Activated CD4-positive, alpha-beta T cell treated with anti-CD3 and anti-CD28 coated beads for 24 hours (primary cell): ENCODE data around the gene NLGN2.
"Not testable (repeated sequence)": the region's sequence is repeated elsewhere in the genome, so short reads cannot be mapped to it uniquely, and the experiment has no call there.

Experiments used
- DNase-seq, 2 donors: peaks; one replicate each; pipeline ENCODE4 v3.0.0-alpha.2; 2020; ENCODE audit warnings: low read depth in 2 of 2

NLGN2 gene

DNA sequence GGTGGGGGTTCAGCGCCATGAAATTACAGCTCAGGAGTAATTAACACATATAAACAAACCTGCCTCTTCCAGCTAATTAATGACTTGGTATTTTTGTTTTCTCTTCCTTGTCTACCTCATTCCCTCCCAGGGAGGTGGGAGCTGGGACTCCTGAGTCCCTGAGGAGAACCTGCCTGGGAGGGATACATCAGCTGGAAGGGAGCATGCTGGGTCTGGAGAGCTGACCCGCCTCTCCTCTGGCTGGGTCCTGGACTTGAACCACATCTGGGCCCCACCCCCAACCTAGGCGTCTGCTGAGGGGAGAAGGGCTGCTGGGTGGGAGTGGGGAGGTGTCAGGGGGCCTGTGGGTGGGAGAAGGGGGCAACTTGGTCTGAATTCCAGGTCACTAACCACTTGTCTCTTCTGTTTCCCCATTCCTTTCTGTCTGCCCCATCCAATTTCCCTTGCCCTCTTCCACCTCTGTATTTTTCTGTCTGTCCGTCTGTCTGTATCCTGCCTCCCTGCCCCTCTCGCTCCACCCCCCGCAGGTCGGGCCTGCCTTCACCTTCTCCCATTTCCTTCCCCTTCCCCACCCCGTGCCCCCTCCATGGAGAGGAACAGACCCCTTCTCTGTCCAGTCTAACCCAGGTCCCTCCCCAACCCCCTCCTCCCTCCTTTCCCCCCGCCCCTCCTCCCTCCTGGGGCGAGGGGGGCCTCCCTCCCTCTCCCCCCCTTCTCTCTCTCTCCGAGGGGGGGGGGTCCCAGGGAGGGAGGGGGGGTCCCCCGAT, at the start of gene NLGN2:
Gene NLGN2 (plus strand): TSS at position 361 of the 767 bp plus-strand sequence. CDS start 411 bp downstream, outside the sequence.
- no peak for DNase-seq

DNA sequence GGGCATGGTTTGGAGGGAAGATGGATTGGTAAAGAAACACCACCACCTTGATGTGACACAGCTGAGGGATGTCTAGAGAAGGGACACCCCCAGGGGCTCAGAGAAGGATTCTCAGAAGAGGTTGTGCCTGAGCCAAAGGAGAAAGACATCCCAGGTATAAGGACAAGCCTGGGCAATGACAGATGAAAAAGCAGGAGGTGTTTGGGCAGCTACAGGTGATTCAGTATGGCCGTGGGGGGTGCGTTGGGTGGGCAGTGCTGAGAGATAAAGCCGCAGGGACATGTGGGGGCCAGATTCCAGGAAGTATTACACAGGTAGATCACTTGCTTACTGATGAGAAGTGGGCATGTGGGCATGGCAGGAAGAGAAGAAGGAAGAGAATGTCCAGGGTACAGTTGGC, 45.7 kb upstream of the NLGN2 start:
- no peak for DNase-seq

DNA sequence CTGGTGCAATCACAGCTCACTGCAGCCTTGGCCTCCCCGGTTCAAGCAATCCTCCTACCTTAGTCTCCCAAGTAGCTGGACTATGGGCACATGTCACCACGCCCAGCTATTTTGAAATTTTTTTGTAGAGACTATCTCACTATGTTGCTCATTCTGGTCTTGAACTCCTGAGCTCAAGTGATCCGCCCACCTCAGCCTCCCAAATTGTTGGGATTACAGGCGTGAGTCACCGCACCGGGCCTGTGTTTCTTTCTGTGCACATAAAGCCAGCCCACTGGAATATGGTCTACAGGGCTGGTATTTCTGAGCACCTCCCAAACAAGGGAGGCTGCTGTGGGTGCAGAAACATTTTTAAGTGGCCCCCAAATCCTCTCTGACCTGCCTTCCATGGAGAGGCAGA, 44.3 kb upstream of the NLGN2 start:
- DNase-seq, result no peak

DNA sequence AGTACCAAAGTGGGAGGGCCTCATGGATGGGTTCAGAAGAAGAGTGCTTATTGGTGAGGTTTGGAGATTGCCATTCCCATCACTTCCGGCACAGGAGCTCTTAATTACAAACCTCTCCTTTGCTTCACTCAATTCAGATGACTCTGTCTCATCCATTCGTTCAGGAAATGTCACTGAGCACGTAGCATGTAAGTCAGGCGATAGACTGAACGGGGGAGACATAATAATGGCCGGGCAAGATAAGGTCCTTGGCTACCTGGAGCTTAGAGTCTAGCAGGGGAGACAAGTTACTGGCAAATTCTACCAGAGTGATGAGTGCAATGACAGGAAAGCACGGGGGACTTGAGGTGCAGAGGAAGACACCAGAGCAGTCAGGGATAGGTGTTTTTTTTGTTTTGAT, 41.7 kb upstream of the NLGN2 start:
- DNase-seq, result not testable (repeated sequence)

DNA sequence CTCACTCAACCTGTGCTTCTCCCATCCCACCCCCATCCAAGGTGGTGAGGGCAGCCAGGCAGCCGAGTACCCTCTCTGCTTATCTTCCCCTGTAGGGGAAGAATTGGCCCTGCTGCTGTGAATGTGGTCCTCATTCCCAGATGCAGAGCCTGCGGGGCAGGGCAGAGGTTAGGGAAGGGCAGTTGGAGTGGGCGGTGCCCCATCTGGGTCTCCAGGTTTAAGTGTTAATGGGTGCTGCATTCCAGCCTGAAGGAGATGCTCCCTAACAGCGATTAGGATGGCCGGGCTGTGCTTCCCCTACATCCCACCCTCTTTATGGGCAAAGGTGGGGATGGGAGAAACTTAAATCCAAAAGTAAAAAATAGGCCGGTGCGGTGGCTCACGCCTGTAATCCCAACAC, 40.6 kb upstream of the NLGN2 start:
- no peak for DNase-seq

DNA sequence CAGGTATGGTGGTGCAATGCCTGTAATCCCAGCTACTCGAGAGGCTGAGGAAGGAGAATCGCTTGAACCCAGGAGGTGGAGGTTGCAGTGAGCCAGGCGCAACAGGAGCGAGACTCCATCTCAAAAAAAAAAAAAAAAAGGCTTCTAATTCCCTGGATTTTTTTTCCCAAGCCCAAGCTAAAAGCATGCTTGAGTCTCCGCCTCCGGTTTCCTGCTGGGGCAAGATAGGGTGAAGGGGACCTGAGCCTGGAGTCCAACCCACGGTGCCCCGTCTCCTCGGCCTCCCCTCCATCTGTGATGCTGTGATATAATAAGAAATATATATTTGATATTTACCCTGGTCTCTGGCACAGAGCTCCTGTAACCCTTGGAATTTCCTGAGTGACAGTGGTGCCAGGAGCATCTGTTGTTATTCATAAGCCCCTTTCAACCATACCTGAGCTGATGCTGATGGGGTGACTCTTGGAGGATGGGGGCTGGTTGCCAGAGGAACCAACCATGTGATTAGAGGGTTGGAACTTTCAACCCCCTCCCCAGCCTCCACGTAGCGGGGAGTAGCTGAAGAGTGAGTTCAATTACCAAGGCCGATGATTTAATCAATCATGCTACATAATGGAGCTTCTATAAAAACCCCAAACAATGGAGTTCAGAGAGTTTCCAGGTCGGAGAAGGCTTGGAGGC, 39.6 kb upstream of the NLGN2 start:
- no peak for DNase-seq

DNA sequence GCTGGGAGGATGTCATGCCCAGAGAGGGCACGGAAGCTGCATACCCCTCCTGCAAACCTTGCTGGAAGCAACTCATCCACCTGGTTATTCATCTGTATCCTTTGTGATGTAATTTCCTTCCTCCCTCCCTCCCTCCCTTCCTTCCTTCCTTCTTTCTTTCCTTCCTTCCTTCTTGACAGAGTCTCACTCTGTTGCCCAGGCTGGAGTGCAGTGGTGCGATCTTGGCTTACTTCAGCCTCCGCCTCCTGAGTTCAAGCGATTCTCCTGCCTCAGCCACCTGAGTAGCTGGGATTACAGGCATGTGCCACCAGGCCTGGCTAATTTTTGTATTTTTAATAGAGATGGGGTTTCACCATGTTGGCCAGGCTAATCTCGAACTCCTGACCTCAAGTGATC, 39.0 kb upstream of the NLGN2 start:
- not testable (repeated sequence) for DNase-seq

DNA sequence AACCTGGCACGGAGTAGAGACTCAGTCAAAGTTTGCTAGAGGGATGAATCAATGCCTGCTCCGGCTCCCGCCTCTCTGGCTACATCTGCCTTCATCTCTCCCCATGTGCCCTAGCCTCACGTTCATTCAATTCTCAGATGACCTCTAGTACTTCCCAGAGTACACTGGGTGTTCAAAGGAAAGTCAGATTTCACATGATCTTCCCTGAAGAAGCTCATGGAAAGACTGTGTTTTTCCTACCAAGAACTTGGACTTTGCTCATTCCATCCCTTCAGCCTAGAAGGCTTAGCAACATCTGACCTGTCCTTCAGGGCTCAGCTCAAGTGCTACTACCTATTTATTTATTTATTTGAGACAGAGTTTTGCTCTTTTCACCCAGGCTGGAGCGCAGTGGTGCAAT, 37.8 kb upstream of the NLGN2 start:
- no peak for DNase-seq

DNA sequence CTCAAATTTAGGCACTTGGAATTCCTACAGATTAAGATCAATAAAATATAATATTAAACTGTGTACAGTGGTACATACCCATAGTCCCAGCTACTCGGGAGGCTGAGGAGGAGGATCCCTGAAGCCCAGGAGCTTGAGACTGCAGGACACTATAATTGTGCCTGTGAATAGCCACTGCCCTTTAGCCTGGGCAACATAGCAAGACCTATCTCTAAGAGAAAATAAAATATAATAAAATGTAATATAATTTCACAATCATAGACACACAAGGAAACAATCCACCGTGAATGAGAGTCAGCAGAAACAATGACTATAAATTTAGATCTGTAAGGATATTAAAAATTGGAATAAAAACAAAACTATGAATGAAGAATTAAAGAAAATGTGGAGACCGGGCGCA, 36.8 kb upstream of the NLGN2 start:
- no peak for DNase-seq

DNA sequence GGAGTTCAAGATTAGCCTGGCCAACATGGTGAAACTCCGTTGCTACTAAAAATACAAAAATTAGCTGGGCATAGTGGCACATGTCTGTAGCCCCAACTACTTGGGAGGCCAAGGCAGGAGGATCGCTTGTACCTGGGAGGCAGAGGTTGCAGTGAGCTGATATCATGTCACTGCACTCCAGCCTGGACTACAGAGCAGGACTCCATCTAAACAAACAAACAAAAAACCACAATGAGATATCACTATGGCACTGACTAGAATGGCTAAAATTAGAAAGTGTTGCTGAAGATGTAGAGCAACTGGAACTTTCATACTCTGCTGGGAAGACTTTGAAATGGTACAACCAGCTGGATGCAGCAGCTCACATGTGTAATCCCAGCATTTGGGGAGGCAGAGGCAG, 33.3 kb upstream of the NLGN2 start:
- no peak for DNase-seq

DNA sequence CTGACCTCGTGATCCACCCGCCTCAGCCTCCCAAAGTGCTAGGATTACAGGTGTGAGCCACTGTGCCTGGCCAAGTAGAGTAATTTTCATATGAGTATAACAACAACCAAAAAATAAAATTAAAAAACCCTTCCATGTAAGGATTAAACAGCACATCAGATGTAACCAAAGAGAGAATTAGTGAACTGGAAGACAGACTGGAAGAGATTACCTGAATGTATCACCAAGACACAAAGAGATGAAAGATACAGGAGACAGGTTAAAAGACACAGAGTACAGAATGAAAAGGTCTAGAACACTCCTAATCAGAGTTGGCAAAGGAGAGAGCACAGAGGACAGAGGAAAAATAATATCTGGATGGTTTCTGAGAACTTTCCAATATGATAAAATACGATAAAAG, 28.5 kb upstream of the NLGN2 start:
- DNase-seq, result no peak

DNA sequence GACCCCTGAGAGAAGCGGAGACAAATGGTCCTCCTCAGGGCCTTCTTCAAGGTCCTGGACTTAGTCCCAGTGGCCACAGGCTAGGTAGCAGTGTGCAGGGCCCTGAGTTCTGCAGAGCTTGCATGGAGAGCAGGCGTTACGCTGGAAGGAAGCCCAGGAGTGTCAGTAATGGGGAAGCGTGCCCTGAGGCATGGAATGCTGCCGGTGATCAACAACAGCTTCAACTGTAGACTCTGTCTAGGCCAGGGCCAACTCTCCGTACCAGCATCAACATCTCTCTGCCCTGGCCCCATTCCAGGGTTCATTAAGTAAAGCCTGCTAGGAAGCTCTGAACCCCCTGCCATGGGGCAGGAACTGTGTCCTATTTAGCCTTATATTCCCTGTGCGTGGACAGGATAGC, 27.3 kb upstream of the NLGN2 start:
- no peak for DNase-seq

DNA sequence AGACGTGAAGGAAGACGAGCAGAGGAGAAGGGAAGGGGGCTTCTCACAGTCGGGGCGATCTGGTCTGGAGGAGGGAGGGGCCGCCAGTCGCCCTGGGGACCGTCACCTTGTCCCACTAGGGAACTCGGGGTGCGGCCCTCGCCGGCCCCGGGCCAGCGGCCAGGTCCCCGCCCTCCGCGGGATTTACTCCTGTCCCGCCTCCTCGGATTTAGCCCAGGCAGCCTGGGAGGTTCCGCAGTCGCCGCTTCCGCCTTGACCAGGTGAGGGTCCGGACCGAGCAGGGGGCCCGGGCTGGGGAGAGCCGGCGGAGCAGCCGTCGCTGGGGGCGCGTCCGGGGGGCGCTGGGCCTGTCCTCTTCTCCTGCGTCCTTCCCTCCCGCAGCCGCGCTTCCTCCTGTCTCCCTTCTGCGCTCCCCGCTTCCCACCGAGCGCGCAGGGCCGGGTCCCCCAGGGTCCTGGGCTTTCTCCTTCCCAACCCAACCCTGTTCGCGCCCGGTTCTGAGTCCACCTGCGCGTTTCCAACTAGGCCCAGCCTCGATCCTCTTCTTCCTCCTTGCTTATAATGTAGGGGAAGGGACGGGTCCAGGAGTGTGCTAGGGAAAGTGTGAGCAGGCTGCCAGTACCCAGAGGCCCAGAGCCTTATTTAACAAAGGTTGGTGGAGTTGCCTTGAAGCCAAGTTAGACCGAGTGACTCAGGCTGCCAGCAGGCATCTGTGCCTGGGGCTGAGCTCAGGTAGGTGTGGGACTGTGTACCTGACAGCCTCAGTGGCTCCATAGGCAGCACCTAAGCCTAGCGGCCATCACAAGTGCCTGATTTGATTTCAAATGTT, 26.6 kb upstream of the NLGN2 start, which contains the start of gene TNK1:
Gene TNK1 (plus strand): TSS at position 235 of the 829 bp plus-strand sequence. CDS start 1,838 bp downstream, outside the sequence.
- no peak for DNase-seq

DNA sequence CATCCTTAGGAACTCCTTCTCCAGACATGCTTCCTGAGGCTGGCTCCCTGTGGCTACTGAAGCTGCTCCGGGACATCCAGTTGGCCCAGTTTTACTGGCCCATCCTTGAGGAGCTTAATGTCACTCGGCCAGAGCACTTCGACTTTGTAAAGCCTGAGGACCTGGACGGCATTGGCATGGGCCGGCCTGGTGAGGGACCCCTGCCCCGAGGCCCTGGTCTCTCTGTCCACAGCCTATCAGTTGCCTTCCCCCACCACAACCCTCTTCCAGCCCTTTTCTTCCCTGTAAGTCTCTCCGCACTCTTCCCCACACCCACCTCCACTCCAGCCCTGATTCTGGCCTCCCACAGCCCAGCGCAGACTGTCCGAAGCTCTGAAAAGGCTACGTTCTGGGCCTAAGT, 24.7 kb upstream of the NLGN2 start:
- DNase-seq, result no peak

DNA sequence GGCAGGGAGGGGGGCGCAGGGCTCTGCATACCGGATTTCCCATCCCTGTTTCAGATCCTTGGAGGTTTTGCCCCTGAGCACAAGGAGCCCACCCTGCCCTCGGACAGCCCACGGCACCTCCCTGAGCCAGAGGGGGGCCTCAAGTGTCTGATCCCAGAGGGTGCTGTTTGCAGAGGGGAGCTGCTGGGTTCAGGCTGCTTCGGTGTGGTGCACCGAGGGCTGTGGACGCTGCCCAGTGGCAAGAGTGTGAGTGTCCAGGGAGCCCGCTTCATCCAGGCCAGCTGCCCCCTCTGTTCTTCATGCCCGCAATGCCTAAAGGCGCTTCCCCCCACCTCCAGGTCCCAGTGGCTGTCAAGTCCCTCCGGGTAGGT, 24.3 kb upstream of the NLGN2 start:
- DNase-seq, result no peak

DNA sequence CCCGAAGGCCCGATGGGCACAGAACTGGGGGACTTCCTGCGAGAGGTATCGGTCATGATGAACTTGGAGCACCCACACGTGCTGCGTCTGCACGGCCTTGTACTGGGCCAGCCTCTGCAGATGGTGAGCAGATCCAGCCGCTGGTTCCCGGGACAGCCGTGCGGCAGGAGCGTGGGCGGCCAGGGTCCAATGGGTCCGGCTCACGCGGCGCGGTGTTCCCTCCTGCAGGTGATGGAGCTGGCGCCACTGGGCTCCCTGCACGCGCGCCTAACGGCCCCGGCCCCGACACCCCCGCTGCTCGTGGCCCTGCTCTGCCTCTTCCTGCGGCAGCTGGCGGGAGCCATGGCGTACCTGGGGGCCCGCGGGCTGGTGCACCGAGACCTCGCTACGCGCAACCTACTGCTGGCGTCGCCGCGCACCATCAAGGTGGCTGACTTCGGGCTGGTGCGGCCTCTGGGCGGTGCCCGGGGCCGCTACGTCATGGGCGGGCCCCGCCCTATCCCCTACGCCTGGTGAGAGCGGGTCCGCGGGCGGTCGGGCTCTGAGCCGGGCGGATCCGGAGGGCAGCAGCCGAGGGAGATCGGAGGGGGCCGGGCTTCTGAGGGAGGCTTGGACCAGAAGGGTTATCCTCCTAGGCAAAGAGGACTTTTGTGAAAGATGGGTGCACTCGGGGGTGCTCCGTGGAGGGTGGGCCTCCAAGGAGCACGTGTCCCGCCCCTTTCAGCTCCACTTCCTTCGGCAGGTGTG, 23.7 kb upstream of the NLGN2 start:
- DNase-seq, result peak; percentile 60 to 64

DNA sequence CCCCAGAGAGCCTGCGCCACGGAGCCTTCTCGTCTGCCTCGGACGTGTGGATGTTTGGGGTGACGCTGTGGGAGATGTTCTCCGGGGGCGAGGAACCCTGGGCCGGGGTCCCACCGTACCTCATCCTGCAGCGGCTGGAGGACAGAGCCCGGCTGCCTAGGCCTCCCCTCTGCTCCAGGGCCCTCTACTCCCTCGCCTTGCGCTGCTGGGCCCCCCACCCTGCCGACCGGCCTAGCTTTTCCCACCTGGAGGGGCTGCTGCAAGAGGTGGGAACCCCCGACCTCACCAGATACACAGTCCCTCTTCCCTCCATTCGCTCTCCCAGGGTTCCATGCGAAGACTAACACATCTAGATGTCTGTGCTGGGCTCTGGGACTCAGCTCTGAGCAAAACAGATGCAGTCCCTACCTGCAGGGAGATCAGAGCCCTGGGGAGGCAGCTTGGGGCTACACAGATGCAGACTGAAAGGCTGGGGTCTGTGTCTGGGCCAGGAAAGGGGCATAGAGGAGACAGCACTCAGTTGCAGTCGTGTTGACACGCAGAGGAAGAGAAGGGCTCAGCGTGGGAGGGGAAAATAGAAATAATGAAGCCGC, 23.1 kb upstream of the NLGN2 start:
- DNase-seq, result no peak

DNA sequence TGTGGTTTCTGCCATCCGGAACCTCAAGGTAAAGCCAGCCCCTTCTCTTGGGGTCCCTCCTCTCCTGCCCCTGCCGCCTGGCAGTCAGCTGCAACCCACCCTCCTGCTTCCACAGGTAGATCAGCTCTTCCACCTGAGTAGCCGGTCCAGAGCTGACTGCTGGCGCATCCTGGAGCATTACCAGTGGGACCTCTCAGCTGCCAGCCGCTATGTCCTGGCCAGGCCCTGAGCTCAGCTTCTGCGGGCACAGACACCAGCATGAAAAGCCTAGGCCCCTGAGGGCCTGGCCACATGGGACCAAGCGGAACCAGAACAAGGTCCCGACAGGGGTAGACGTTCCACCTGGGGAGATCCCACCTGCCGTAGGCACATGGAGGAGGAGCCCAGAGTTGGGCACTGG, 18.8 kb upstream of the NLGN2 start:
- DNase-seq, result no peak

DNA sequence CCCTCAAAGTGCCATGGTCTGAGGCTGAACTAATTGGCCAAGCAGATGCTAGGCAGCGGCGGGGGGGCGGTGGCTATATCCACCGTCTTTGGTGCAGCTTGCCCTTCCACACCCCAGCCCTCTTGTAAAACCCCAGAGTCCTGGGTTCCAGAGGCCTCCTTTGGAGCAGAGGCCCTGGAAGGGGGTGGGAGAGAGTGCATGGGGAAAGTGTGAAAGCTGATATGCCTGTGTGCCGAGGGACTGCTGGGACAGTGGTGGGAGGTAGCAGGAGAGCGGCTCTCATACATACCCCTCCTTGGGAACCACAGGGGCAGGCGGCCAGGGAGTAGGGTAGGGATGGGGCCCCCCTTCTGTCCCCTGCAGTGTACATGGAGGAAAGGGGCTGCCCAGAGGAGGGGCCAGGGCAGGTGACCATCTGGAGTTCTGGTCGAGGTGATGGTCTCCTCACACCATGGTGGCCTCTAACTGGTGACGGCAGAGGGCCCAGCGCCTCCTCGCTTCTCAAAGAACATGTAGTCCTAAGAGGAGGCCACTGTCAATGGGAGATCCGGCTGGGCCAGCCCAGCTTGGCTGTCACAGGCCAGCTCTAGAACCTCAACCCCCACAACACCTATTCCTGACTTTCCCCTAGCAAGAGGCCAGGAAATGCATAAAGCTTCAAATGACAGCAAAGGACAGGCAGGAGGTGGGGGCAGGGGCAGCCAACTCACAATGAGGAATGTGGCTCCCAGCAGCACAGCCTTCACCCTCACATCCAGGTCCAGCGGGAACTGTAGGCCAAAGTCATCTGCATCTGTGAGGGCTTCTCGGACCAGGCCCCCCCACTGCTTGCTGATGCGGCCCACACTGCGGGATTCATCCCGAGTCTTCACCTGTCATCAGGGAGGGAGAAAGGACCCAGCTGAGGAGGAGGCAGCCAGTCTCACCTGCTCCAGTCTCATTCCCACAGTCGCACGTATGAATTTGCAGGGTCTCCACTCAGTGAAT, 17.4 kb upstream of the NLGN2 start:
- no peak for DNase-seq

DNA sequence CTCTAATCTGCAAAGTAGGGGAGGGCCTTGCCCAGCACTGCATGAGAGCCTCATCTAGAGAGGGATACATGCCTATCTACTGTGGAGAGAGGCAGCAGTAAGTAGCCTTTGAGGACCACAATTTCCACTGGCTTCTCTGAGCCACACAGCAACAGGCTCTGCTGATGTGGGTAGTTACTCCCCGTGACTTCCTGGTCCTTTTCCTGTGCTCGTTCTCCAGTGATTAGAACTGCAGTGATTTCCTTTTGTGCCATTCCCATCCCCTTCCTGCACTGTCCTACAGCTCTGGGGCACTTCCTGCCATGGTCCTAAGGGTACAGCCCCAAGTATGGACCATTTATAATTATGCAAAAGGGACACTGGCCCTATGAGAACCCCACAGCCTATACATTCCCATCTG, 16.3 kb upstream of the NLGN2 start:
- no peak for DNase-seq
